Measurements from ENCODE around the gene ADAM22.

DNA sequence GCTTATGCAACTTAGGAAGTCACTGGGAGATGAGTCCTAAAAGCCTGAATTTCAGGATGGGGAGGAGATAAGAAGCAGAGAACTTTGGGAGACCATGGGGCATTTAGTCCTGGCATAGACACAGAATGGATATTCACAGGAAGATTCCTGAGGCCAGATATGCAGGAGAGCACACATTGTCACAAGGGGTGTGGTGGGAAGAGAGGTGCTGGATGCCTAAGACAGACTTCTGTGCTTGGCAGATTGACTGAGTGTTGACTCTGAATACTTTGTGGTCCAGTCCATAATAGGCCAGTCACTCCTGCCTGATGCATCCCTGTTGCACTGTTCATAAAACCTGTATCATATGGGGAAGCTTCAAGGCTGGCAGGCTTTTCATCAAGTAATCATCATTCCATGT is 267.3 kb downstream of the ADAM22 start:
- TF ChIP-seq, protein P1, sequence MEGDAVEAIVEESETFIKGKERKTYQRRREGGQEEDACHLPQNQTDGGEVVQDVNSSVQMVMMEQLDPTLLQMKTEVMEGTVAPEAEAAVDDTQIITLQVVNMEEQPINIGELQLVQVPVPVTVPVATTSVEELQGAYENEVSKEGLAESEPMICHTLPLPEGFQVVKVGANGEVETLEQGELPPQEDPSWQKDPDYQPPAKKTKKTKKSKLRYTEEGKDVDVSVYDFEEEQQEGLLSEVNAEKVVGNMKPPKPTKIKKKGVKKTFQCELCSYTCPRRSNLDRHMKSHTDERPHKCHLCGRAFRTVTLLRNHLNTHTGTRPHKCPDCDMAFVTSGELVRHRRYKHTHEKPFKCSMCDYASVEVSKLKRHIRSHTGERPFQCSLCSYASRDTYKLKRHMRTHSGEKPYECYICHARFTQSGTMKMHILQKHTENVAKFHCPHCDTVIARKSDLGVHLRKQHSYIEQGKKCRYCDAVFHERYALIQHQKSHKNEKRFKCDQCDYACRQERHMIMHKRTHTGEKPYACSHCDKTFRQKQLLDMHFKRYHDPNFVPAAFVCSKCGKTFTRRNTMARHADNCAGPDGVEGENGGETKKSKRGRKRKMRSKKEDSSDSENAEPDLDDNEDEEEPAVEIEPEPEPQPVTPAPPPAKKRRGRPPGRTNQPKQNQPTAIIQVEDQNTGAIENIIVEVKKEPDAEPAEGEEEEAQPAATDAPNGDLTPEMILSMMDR (IDR thresholded peaks at IDR 0.05), result no peak
- no peak for TF ChIP-seq POLR2A (IDR thresholded peaks at IDR 0.05)
